Measurements from ENCODE around the gene CHD3.

Gene CHD3

GRCh38 chr17:7932949-7933348 lies 44.4 kb downstream of the CHD3 start (continued):
- TF ChIP-seq ZNF132 (tag by site-specific recombination; IDR thresholded peaks at IDR 0.05; ENCODE audit: borderline replicate concordance), result no peak
- TF ChIP-seq ZNF341 (tag by site-specific recombination; IDR thresholded peaks at IDR 0.05; ENCODE audit: low read depth), result peak; percentile 13; the same call in 1 of the 2 replicates
- TF ChIP-seq ZNF223 (tag by site-specific recombination; IDR thresholded peaks at IDR 0.05), result no peak
- no peak; the same call in 1 of the 2 replicates for TF ChIP-seq ZNF600 (tag by site-specific recombination; IDR thresholded peaks at IDR 0.05)
- TF ChIP-seq GLIS1 (tag by site-specific recombination; IDR thresholded peaks at IDR 0.05), result peak; percentile 91

- no peaks in the 10 kb centered on the region for H3K9me3 ChIP-seq (ENCODE audit: control insufficient read depth, insufficient read depth, low read depth, low read length)
- ChIA-PET CTCF (interaction anchor here (0.5 to 2.2 kb wide), 5 partner anchors 20 to 105 kb away, joined by 3 to 7 read pairs (median 3); partner anchors contain the start of gene RNF227), POLR2A (interaction anchor here (5.3 kb wide), 1 partner anchor 19 kb away, joined by 66 read pairs; the partner anchor contains the start of gene RNF227)
- H3K4me1 ChIP-seq (ENCODE audit: control insufficient read depth, insufficient read depth, low read length), result peaks cover 5% of the 10 kb centered on the region; the same call in 1 of the 2 replicates
- no peak overlapping the region for H3K27ac ChIP-seq (ENCODE audit: extremely low read depth, low read depth, low read length)
- peaks cover 59 to 65% of the 10 kb centered on the region in 2 experiments for H3K36me3 ChIP-seq (ENCODE audit: control insufficient read depth in 2 of 2, insufficient read depth in 1 of 2, low read length in 2 of 2)
- H3K4me3 ChIP-seq (ENCODE audit: low read depth, low read length), result no peak overlapping the region
- TF ChIP-seq OSR2 (tag by site-specific recombination; IDR thresholded peaks at IDR 0.05) (no peak), ZFHX2 (tag by site-specific recombination; conservative IDR thresholded peaks at IDR 0.05) (peak; percentile 46), ZNF639 (tag by site-specific recombination; IDR thresholded peaks at IDR 0.05) (no peak), ZNF660 (tag by site-specific recombination; IDR thresholded peaks at IDR 0.05) (no peak), BCL11B (tag by site-specific recombination; IDR thresholded peaks at IDR 0.05; ENCODE audit: low read depth) (no peak), ZIC2 (tag by site-specific recombination; IDR thresholded peaks at IDR 0.05) (no peak), ATF2 (tag by site-specific recombination; IDR thresholded peaks at IDR 0.05; ENCODE audit: low read depth) (no peak), ZBTB20 (tag by site-specific recombination; IDR thresholded peaks at IDR 0.05) (no peak), ZNF138 (tag by site-specific recombination; IDR thresholded peaks at IDR 0.05; ENCODE audit: borderline replicate concordance) (no peak), EGR2 (tag by site-specific recombination; IDR thresholded peaks at IDR 0.05; ENCODE audit: low read depth) (peak; percentile 64), ZNF473 (tag by site-specific recombination; IDR thresholded peaks at IDR 0.05) (no peak), ZNF133 (tag by site-specific recombination; IDR thresholded peaks at IDR 0.05) (no peak), ZNF777 (tag by site-specific recombination; IDR thresholded peaks at IDR 0.05; ENCODE audit: borderline replicate concordance) (no peak), ZNF629 (tag by site-specific recombination; IDR thresholded peaks at IDR 0.05) (no peak), PATZ1 (tag by site-specific recombination; IDR thresholded peaks at IDR 0.05) (no peak), ZFP69B (tag by site-specific recombination; IDR thresholded peaks at IDR 0.05) (no peak)
Measured at GRCh38 chr17:7935859-7936258, 47.3 kb downstream of the CHD3 start.
